RWPE1 (cell line): ENCODE data around the gene IRAK1BP1.

Experiments
- CTCF ChIA-PET: fragments of 350-600 bp; sonication (Branson Sonifier 250); formaldehyde crosslinking; extraction: SDS; loops from one replicate; lab custom pipeline; 2021; lab: Yijun Ruan, JAX
- POLR2A ChIA-PET: fragments of 400-600 bp; formaldehyde crosslinking; extraction: SDS; loops from one replicate; lab custom pipeline; 2020; ENCODE audit warnings: antibody characterized with exemption; ENCODE audit not compliant: low non-redundant PET; lab: Yijun Ruan, JAX
- DNase-seq: peaks from one replicate; pipeline ENCODE4 v3.0.0; 2012; ENCODE audit warnings: low spot score
- H3K27ac ChIP-seq: fragments of 450-650 bp; 2 replicates; pipeline ENCODE4 v1.5.1; 2017
- CTCF ChIP-seq: fragments of 450-650 bp; conservative IDR thresholded peaks from 2 replicates; pipeline ENCODE4 v1.5.1; 2017; ENCODE audit warnings: low read depth, mild to moderate bottlenecking

Gene IRAK1BP1

GRCh38 chr6:78835817-78836216 is 31.5 kb upstream of the IRAK1BP1 start:
- TF ChIP-seq CTCF: no peak; the same call in 1 of the 2 replicates
- DNase-seq: peak; percentile 20
- H3K27ac ChIP-seq: no peak overlapping the region
- ChIA-PET CTCF (interaction anchor here (0.6 kb wide), 2 partner anchors 472 to 1103 kb away, joined by 3 read pairs; no protein-coding TSS in a partner anchor), POLR2A (no interaction called here)

- CTCF ChIA-PET: interaction anchor here (0.6 kb wide), 1 partner anchor 539 kb away, joined by 3 read pairs; no protein-coding TSS in a partner anchor
- H3K27ac ChIP-seq: no peak overlapping the region
- TF ChIP-seq CTCF: no peak
- POLR2A ChIA-PET: no interaction called here
- DNase-seq: no peak
Measured at GRCh38 chr6:78836598-78836997, 30.8 kb upstream of the IRAK1BP1 start.

GRCh38 chr6:78841111-78841510 is 26.2 kb upstream of the IRAK1BP1 start:
- CTCF ChIA-PET: no interaction called here
- TF ChIP-seq CTCF: no peak
- DNase-seq: no peak
- no peak overlapping the region for H3K27ac ChIP-seq
- POLR2A ChIA-PET: no interaction called here

DNA sequence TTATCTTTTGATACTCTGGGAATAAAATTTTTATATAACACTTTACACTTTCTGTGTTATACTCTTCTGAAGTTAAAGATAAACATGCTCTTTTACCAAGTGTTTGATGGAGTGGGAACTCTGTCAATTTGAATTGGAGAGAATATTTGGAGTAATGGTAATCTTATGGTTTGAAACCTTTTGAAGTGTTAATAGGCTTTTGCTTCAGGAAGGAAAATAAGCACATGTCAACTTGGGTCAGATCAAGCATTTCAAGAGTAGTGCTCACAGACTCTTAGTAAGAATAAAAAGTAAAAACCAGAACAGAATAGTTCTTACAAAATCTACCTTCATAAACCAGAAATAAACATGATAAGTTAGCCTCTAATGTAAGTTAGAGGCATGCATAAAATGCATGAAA is 24.4 kb upstream of the IRAK1BP1 start:
- no peak for TF ChIP-seq CTCF
- H3K27ac ChIP-seq: no peak overlapping the region
- no peak for DNase-seq
- ChIA-PET CTCF (no interaction called here), POLR2A (no interaction called here)

DNA sequence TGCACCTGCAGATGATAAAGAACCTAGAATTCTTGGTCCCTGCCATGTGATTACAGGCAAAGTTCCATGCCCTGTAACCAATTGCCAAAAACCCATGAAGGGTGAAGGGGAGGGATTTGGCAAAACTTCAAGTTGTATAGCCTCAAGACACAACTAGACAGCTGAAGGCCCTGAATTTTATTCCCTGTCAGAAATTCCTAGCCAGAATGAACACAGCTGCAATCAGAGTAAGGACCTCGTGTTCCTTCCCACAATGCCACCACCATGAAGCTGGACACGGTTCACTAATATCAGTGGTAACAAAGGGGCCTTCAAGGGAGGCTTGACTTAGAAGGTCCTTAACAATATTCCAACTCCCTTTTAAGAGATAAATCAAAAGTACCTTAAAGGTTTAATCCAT is 22.5 kb upstream of the IRAK1BP1 start:
- ChIA-PET CTCF (no interaction called here), POLR2A (no interaction called here)
- H3K27ac ChIP-seq: no peak overlapping the region
- DNase-seq: no peak
- no peak for TF ChIP-seq CTCF

GRCh38 chr6:78845567-78845966 is 21.8 kb upstream of the IRAK1BP1 start:
- DNase-seq: no peak
- H3K27ac ChIP-seq: no peak overlapping the region
- ChIA-PET CTCF (no interaction called here), POLR2A (no interaction called here)
- no peak for TF ChIP-seq CTCF

DNA sequence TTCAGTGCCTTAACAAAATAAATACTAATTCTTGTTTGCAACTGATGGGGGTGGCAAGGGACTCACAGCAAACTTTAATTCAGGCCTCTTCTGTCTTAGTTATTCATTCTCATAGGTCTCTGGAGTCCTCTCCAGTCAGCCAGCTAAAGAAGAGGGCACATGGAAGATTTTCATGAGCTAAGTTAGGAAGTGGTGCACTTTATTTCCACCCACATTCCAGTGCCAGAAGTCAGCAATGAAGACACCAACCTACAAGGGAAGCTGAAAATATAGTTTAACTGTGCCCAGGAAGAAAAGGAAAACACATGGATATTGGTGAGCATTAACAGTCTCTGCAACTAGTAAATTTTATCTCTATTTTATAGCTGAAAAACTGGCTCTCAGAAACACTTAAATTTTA is 16.7 kb upstream of the IRAK1BP1 start:
- ChIA-PET CTCF (no interaction called here), POLR2A (no interaction called here)
- no peak overlapping the region for H3K27ac ChIP-seq
- TF ChIP-seq CTCF: no peak
- no peak for DNase-seq
